ENCODE results near the gene SLC35A3.
"Not testable (repeated sequence)": the region's sequence is repeated elsewhere in the genome, so short reads cannot be mapped to it uniquely, and the experiment has no call there.

The SLC35A3 gene

DNA sequence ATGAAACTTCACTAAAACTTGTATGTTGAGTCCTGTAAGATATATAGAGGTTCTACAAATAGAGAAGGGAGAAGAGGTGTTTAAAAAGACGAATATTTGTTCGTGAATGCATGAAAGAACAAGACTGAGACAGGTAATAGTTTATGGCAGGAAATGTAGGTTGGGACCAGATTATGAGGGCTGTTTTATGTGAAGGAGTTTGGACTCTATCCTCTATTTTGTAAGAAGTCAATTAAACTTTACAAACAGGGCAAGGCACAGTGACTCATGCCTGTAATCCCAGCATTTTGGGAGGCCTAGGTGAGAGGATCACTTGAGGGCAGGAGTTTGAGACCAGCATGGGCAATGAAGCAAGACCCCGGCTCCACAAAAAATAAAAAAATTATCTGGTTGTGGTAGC, 5.7 kb downstream of the SLC35A3 start:
- DNase-seq, result no peak

DNA sequence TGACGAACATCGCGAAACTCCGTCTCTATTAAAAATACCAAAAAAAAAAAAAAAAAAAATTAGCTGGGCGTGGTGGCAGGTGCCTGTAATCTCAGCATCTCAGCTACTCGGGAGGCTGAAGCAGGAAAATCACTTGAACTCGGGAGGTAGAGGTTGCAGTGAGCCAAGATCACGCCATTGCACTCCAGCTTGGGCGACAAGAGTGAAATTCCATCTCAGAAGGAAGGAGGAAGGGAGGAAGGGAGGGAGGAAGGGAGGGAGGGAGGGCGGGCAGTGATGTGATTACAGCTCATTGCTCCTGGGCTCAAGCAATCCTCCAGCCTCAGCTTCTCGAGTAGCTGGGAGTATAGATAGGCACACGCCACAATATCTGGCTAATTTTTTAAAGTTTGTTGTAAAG, 7.5 kb downstream of the SLC35A3 start:
- not testable (repeated sequence) for DNase-seq

- DNase-seq, result no peak
Observed at GRCh38 chr1:99978218-99978617, 8.4 kb downstream of the SLC35A3 start.

GRCh38 chr1:99979091-99979490, 9.3 kb downstream of the SLC35A3 start:
- DNase-seq, result no peak

DNA sequence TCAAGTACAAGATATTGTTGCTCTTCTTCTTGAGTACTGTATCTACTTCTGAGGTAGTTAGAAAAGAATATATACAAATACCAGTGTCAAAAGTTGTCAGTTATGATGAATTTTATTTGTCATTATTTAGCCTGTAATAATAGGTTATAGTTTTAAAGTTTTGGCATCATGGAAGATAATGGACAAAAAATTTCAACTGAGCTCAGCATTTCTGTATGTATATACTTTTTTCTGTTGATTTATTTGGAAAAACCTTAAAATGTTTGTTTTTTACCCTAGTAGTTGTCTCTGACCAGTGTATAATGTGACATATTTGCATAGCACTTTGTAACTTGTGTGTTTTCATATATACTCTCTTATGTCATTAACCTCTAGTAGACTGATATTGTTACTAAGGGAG, 11.1 kb downstream of the SLC35A3 start:
- no peak for DNase-seq

GRCh38 chr1:99986656-99987225, 16.9 kb downstream of the SLC35A3 start:
- DNase-seq, result no peak

GRCh38 chr1:99988210-99988765, 18.5 kb downstream of the SLC35A3 start:
- no peak for DNase-seq

- DNase-seq, result no peak
Observed at GRCh38 chr1:99992044-99992722, 22.4 kb downstream of the SLC35A3 start.

- DNase-seq, result no peak
Observed at GRCh38 chr1:99992760-99993467, 23.1 kb downstream of the SLC35A3 start.

DNA sequence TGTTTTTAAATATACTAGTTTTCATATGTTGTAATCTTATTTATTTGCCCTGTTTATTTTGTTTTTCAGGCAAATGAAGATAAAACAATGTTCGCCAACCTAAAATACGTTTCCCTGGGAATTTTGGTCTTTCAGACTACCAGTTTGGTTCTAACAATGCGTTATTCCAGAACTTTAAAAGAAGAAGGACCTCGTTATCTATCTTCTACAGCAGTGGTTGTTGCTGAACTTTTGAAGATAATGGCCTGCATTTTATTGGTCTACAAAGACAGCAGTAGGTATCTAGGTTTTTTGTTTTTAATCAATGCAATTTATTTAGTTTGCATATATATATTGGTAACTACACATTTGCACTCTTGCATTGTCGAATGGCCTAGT, 23.7 kb downstream of the SLC35A3 start:
- DNase-seq, result no peak

- no peak for DNase-seq
Observed at GRCh38 chr1:99994496-99994895, 24.7 kb downstream of the SLC35A3 start.

GRCh38 chr1:99996951-99997350, 27.2 kb downstream of the SLC35A3 start:
- no peak for DNase-seq

- no peak for DNase-seq
Observed at GRCh38 chr1:100001462-100001861, 31.7 kb downstream of the SLC35A3 start.

DNA sequence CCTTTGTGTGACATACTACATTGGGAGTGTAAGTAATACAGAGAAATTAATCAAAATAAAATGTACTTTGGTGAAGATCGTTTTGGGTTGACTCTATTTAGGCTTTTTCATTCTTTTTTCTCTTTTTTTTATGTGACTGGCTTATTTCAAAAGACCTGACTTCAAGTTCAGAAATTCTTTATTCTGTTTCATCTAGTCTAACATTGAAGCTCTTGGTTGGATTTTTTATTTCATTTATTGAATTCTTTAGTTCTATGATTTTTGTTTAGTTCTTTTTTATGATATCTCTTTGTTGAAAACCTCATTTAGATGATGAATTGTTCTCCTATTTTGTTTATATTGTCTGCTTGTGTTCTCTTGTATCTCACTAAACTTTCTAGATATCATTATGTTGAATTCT, 35.6 kb downstream of the SLC35A3 start:
- no peak for DNase-seq

DNA sequence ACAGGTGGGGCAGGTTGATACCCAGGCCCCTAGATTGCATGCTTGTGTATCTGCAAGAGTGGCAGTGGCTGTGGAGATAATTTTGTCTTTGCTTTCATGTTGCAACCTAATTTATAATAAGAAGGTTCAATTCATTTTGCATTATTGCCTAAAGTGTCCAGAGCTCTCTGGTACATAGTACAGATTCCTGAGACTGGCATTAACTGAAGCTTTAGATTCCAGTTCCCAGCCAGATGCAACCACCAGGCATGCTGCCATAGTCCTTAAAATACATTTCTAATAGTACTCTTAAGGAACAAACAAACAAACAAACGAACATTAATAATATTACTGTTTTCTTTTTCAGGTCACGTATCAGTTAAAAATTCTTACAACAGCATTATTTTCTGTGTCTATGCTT, 36.9 kb downstream of the SLC35A3 start:
- DNase-seq, result no peak

DNA sequence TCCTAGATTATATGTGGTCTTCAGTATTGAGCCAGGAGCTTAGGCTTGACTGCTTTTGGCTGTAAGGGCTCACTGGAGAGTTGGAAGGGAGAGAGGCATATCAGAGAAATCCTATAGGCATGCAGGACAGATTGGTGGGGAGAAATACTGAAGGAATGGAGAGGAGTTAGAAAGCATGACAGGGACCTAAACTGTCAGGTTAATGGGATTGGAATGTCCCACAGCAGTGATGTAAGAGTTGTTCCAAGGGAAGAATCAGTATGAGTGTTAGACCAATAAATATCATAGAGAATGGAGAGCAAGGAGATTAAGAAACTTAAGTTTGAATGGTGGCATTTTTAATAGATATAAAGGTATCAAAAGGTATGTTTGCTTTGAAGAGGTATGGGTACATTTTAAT, 39.7 kb downstream of the SLC35A3 start:
- DNase-seq, result no peak

GRCh38 chr1:100010804-100011203, 41.0 kb downstream of the SLC35A3 start:
- no peak for DNase-seq

- no peak for DNase-seq
Observed at GRCh38 chr1:100019220-100019619, 49.4 kb downstream of the SLC35A3 start.

- no peak for DNase-seq
Observed at GRCh38 chr1:100023482-100023881, 53.7 kb downstream of the SLC35A3 start.

DNA sequence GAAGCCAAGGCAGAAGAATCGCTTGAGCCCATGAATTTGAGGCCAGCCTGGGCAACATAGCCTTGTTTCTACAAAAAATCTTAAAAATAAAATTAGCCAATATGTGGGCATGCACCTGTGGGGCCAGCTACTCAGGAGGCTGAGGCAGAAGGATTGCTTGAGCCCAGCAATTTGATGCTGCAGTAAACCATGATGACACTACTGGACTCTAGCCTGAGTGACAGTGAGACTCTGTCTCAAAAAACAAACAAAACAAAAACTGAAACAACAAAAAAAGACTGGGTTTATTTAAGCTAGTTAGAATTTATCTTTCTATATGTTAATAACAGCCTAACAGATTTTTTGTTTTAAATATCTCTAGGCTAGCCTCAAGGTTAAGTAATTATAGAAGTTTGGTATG, 57.4 kb downstream of the SLC35A3 start:
- no peak for DNase-seq

DNA sequence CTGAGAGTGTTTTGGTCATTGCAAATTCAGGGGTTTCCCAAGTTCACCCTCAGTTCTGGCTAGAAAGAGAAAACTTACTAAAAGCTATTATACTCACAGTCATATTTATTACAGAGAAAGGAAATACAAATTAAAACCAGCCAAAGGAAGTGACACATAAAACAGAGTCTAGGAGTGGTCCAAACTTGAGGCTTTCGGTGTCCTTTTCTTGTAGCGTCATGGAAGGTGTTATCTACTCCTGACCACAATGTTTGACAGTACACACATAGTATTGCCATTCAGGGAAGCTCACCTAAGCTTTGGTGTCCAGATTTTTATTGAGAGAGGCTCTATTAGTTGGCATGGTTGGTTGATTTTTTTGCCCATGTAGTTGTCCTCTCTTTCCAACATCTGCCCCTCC, 59.0 kb downstream of the SLC35A3 start:
- DNase-seq, result no peak

- peak in 1 of 2 experiments; percentile 65 for DNase-seq
Observed at GRCh38 chr1:100034470-100034869, 64.7 kb downstream of the SLC35A3 start.

DNA sequence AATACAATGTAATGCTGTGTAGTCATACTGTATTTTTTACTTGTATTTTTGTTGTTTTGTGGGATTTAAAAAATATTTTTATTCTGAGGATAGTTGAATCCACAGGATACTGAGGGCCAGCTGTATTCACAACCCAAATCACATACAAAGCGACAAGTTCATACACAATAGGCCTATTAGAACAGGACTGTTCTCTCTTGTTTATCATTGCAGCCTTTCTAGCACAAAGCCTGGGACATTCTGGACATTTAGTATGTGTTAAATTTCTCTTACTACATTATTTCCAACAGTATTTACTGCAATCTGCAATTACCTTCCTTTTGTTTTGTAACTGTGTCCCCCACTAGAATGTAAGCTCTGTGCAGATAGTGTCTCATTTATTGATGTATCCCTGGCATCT, 65.4 kb downstream of the SLC35A3 start:
- no peak for DNase-seq

Measured in NCI-H524 (cell line).